Spleen (tissue), 7 donors: ENCODE data around the gene STKLD1.

Experiments
- CTCF ChIP-seq, 11 experiments: fragments of 200-600 bp in 7 of 11; fragments of 450-650 bp in 4 of 11; sonication (generic) in 4 of 11; IDR thresholded peaks in 8 of 11; conservative IDR thresholded peaks in 3 of 11; 1 replicate in 7 of 11; 2 replicates in 4 of 11; pipeline versions ENCODE4 v1.4.0 to v1.8.0; 2016 to 2021; ENCODE audit warnings: antibody characterized with exemption in 11 of 11, inconsistent platforms in 4 of 11, mild to moderate bottlenecking in 1 of 11
- POLR2A ChIP-seq, 3 donors: fragments of 450-650 bp; IDR thresholded peaks; one replicate each; pipeline ENCODE4 v1.5.1; 2017; ENCODE audit warnings: antibody characterized with exemption in 3 of 3, mild to moderate bottlenecking in 1 of 3
- POLR2AphosphoS5 ChIP-seq, 3 donors: sonication (generic); formaldehyde crosslinking; IDR thresholded peaks; one replicate each; pipeline ENCODE4 v1.5.1; 2017; ENCODE audit warnings: antibody characterized with exemption in 3 of 3
- donor health status: DM: no; HTN: no; CAD: no; lungs with moderate emphysema.
- donor health status: DM: no; HTN: no; CAD: no.
- donor health status: DM: no; HTN: no; CAD: no.

DNA sequence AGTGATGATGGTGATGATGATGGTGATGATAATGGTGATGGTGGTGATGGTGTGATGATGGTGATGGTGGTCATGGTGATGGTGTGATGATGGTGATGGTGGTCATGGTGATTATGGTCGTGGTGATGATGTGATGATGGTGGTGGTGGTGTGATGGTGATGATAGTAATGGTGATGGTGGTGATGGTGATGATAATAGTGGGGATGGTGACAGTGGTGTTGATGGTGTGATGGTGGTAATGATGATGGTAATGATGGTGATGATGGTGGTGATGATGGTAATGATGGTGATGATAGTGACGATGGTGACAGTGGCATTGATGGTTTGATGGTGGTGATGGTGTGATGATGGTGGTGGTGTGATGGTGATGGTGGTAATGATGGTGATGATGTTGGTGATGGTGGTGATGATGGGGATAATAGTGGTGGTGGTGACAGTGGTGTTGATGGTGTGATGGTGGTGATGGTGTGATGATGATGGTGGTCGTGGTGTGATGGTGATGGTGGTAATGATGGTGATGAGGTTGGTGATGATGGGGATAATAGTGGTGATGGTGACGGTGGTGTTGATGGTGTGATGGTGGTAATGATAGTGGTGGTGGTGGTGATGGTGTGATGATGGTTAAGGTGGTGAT is 6.5 kb downstream of the STKLD1 start:
- TF ChIP-seq CTCF (IDR thresholded peaks at IDR 0.05 in 8 of 11, conservative IDR thresholded peaks at IDR 0.05 in 3 of 11) (no peak), POLR2AphosphoS5 (IDR thresholded peaks at IDR 0.05) (no peak), POLR2A (IDR thresholded peaks at IDR 0.05) (no peak)
